CD14-positive monocyte (primary cell): Measurements from ENCODE around the gene PEX26. TPM values are rescaled to one million over a fixed set of nuclear protein-coding genes. Genes with fewer than 3 reads are reported as not detected.

ENCODE experiments used
- DNase-seq, 3 donors: peaks; one replicate each; pipeline ENCODE4 v3.0.0-alpha.2; 2011 to 2022
- H2AFZ ChIP-seq: 2 replicates; pipeline ENCODE4 v1.6.0; 2012; ENCODE audit warnings: mild to moderate bottlenecking, low read depth, low read length, inconsistent platforms; ENCODE audit not compliant: insufficient read depth, poor library complexity, severe bottlenecking
- H3K27ac ChIP-seq, 2 donors: 1 replicate in 1 of 2; 2 replicates in 1 of 2; pipeline ENCODE4 v1.5.1; 2012 to 2013; ENCODE audit warnings: low read length in 2 of 2, control low read depth in 1 of 2, inconsistent platforms in 1 of 2, low read depth in 1 of 2, mild to moderate bottlenecking in 1 of 2
- H3K27me3 ChIP-seq, 2 donors: one replicate each; pipeline versions ENCODE4 v1.6.0 to v1.6.1; 2011 to 2013; ENCODE audit warnings: low read length in 2 of 2; ENCODE audit not compliant: control insufficient read depth in 2 of 2, insufficient read depth in 2 of 2
- H3K36me3 ChIP-seq, 2 donors: replicated peaks in 1 of 2; 1 replicate in 1 of 2; 2 replicates in 1 of 2; pipeline versions ENCODE4 v1.5.1 to v1.6.1; 2012 to 2013; ENCODE audit warnings: low read length in 2 of 2, control low read depth in 1 of 2, inconsistent platforms in 1 of 2, mild to moderate bottlenecking in 1 of 2; ENCODE audit not compliant: insufficient read depth in 2 of 2, control insufficient read depth in 1 of 2
- H3K4me1 ChIP-seq, 2 donors: 1 replicate in 1 of 2; 2 replicates in 1 of 2; pipeline versions ENCODE4 v1.5.1 to v1.6.1; 2012 to 2013; ENCODE audit warnings: low read length in 2 of 2, control low read depth in 1 of 2, inconsistent platforms in 1 of 2, mild to moderate bottlenecking in 1 of 2, moderate library complexity in 1 of 2; ENCODE audit not compliant: insufficient read depth in 2 of 2, control insufficient read depth in 1 of 2
- H3K4me2 ChIP-seq: replicated peaks from 2 replicates; pipeline ENCODE3; 2012; ENCODE audit warnings: low read length, moderate library complexity, mild to moderate bottlenecking; ENCODE audit not compliant: poor library complexity, severe bottlenecking; ENCODE audit errors: extremely low read depth
- H3K4me3 ChIP-seq, 3 experiments: fragments of 200-600 bp in 1 of 3; sonication (generic) in 1 of 3; replicated peaks in 1 of 3; 1 replicate in 2 of 3; 2 replicates in 1 of 3; pipeline ENCODE4 v1.5.1; 2011 to 2013; ENCODE audit warnings: low read length in 3 of 3, mild to moderate bottlenecking in 3 of 3, control low read depth in 2 of 3, low read depth in 2 of 3, inconsistent platforms in 1 of 3, moderate library complexity in 1 of 3
- H3K79me2 ChIP-seq: 2 replicates; pipeline ENCODE4 v1.6.0; 2012; ENCODE audit warnings: mild to moderate bottlenecking, control low read depth, inconsistent platforms, low read length, moderate library complexity; ENCODE audit not compliant: insufficient read depth
- H3K9ac ChIP-seq: 2 replicates; pipeline ENCODE4 v1.6.0; 2017; ENCODE audit warnings: low read length, mild to moderate bottlenecking; ENCODE audit not compliant: insufficient read depth, poor library complexity, severe bottlenecking
- H3K9me3 ChIP-seq, 2 donors: replicated peaks in 1 of 2; 1 replicate in 1 of 2; 2 replicates in 1 of 2; pipeline versions ENCODE4 v1.5.1 to v1.6.1; 2012 to 2013; ENCODE audit warnings: low read length in 2 of 2, control low read depth in 1 of 2; ENCODE audit not compliant: control insufficient read depth in 1 of 2, insufficient read depth in 1 of 2
- H4K20me1 ChIP-seq: 2 replicates; pipeline ENCODE4 v1.6.0; 2012; ENCODE audit warnings: mild to moderate bottlenecking, low read length, control low read depth, moderate library complexity; ENCODE audit not compliant: insufficient read depth
- H3K27ac Mint-ChIP-seq, 7 donors: one replicate each; pipeline ENCODE4 v1.8.0; 2020; ENCODE audit warnings: mild to moderate bottlenecking in 7 of 7, mixed read lengths in 7 of 7, moderate library complexity in 6 of 7, inconsistent platforms in 2 of 7
- H3K27me3 Mint-ChIP-seq, 3 donors: one replicate each; pipeline ENCODE4 v1.8.0; 2021 to 2022; ENCODE audit warnings: low read depth in 3 of 3, mild to moderate bottlenecking in 3 of 3, mixed read lengths in 3 of 3, moderate library complexity in 3 of 3, inconsistent platforms in 1 of 3
- H3K36me3 Mint-ChIP-seq, 2 donors: one replicate each; pipeline ENCODE4 v1.8.0; 2020; ENCODE audit warnings: mixed read lengths in 2 of 2, inconsistent platforms in 1 of 2, mild to moderate bottlenecking in 1 of 2
- H3K4me1 Mint-ChIP-seq: one replicate; pipeline ENCODE4 v1.8.0; 2020; ENCODE audit warnings: mild to moderate bottlenecking, mixed read lengths
- H3K4me3 Mint-ChIP-seq, 2 donors: one replicate each; pipeline ENCODE4 v1.8.0; 2020; ENCODE audit warnings: mild to moderate bottlenecking in 2 of 2, mixed read lengths in 2 of 2, moderate library complexity in 1 of 2
- H3K9me3 Mint-ChIP-seq, 7 donors: one replicate each; pipeline ENCODE4 v1.8.0; 2020 to 2022; ENCODE audit warnings: mixed read lengths in 7 of 7, mild to moderate bottlenecking in 6 of 7, moderate library complexity in 6 of 7, inconsistent platforms in 2 of 7
- CTCF ChIP-seq: fragments of 200-600 bp; IDR thresholded peaks from one replicate; pipeline ENCODE4 v1.8.0; 2022; ENCODE audit warnings: antibody characterized with exemption, mild to moderate bottlenecking
- WGBS: methylation state at CpG from one replicate; pipeline ENCODE4 v1.1.5; 2013; ENCODE audit warnings: missing lambda C conversion rate; ENCODE audit not compliant: insufficient coverage; 5-methylcytosine and 5-hydroxymethylcytosine counted together
- intact Hi-C, 2 donors: fragments of 100-400 bp; cut with micrococcal nuclease; formaldehyde crosslinking; loops; one replicate each; pipeline versions ENCODE4 v1.15.0 to v1.15.1; 2023
- polyA plus RNA-seq, 3 donors: library from polyadenylated mRNA; depleted of rRNA in 1 of 3; unstranded in 2 of 3; stranded (reverse) in 1 of 3; fragments of 300-500 nt in 2 of 3; fragments of >200 nt in 1 of 3; fragmentation: Illumina TruSeq in 2 of 3; gene quantifications; 1 replicate in 2 of 3; 2 replicates in 1 of 3; pipeline ENCODE4 v1.2.3, GENCODE V29; 2012 to 2021

Gene PEX26
- polyA plus RNA-seq, 3 donors, result 3.4 to 8.6 (median 3.7) TPM

DNA sequence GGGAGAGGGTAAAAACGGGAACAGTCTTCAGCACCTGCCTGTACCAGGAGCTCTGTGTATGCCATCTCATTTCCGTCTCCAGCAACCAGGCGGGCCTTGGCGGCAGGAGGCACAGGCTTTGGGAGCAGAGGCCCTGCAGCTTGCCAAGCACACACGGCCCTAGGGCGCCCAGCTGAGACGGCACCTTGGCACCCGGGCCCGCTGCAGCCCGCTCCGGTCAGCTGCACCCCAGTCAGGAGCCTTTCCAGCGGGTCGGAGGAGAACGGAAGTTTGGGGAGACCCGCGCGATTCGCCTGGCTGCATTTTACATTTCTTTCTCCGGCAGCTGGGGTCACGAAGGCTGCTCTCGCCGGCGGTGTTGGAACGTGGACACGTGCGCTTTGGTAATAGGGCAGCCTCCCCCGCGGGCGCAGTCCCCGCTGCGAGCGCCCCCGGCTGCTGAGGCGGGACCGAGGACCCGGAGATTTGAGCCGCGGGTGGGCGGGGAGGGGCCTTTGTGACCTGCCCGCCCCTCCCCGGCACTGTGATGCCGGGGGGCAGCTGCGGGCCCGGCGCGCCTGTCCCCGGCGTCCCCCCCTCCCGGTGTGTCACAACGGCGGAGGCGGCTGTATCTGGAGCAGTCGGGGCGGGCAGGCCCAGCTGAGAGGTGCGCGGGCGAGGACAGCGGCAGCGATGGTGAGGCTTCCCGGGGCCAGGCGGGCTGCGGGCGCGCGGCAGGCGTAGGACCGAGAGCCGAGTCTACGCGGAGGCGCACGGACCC lies 32.6 kb downstream of the PEX26 start, which contains the start of gene TUBA8:
TUBA8 (plus strand) TSS at position 616 of the 760 bp plus-strand sequence; CDS start at position 673, 57 bp downstream.
- H3K27me3 Mint-ChIP-seq, result peaks cover 76 to 85% (median 80%) of the 10 kb centered on the region in 3 donors

More for the DNA sequence above, 32.6 kb downstream of the PEX26 start, which contains the start of gene TUBA8:
- Mint-ChIP-seq H3K36me3 (peaks cover 5 to 9% of the 10 kb centered on the region in 2 donors), H3K4me1 (peaks cover 25% of the 10 kb centered on the region), H3K27ac (no peak within 1 kb of the TSS), H3K4me3 (peak within 1 kb of the TSS in 1 of 2 donors; percentile 75), H3K9me3 (peaks cover 7 to 29% (median 21%) of the 10 kb centered on the region in 7 donors)
- under 1% methylated on average over 71 of the region's 72 CpGs for WGBS
- Histone ChIP-seq H3K9ac (no peak within 1 kb of the TSS), H3K27me3 (peaks cover 47 to 70% of the 10 kb centered on the region in 2 donors), H2AFZ (no peak within 1 kb of the TSS), H3K27ac (no peak within 1 kb of the TSS), H3K4me2 (peak within 1 kb of the TSS; percentile 19), H3K79me2 (no peaks in the 10 kb centered on the region), H4K20me1 (peaks cover 13% of the 10 kb centered on the region), H3K9me3 (peaks cover 10 to 21% of the 10 kb centered on the region in 2 donors), H3K4me3 (no peak within 1 kb of the TSS), H3K4me1 (peaks cover 13 to 26% of the 10 kb centered on the region in 2 donors), H3K36me3 (no peaks in the 10 kb centered on the region)
- no peak for DNase-seq
- intact Hi-C loops, result no loop called here
- TF ChIP-seq CTCF, result no peak
